PC-3 (cell line): ENCODE measurements around the gene TEX2. TPM values are rescaled to one million over a fixed set of nuclear protein-coding genes. Genes with fewer than 3 reads are reported as not detected.

Experiments used
- ATAC-seq: fragments of 200-7000 bp; cut with Tn5 transposase; 2 replicates; pipeline ENCODE4 v1.9.1; 2020; ENCODE audit warnings: mild to moderate bottlenecking, moderate library complexity
- BruUV-seq: library from RNA; stranded (reverse); fragments of 400-500 nt; replicated peaks from 2 replicates; lab custom pipeline; 2021; lab: Mats Ljungman, UMichigan
- CTCF ChIA-PET: fragments of 300-600 bp; sonication (Branson Sonifier 250); formaldehyde crosslinking; loops from one replicate; lab custom pipeline; 2022; ENCODE audit warnings: antibody characterized with exemption; lab: Charles Lee
- POLR2A ChIA-PET: fragments of 300-600 bp; sonication (Branson Sonifier 250); formaldehyde crosslinking; loops from one replicate; lab custom pipeline; 2022; ENCODE audit warnings: antibody characterized with exemption; ENCODE audit not compliant: unreplicated experiment; lab: Charles Lee
- DNase-seq: peaks from one replicate; pipeline ENCODE4 v3.0.0-alpha.2; 2015
- H2AFZ ChIP-seq: fragments of 300-600 bp; sonication (generic); 2 replicates; pipeline ENCODE4 v1.6.0; 2016; ENCODE audit warnings: antibody characterized with exemption, low read length
- H3F3A ChIP-seq: fragments of 300-600 bp; sonication (generic); one replicate; pipeline ENCODE4 v1.6.0; 2017; ENCODE audit warnings: antibody characterized with exemption, low read length, control low read depth, mild to moderate bottlenecking; ENCODE audit not compliant: unreplicated experiment
- H3K27ac ChIP-seq: fragments of 300-600 bp; sonication (generic); 2 replicates; pipeline ENCODE4 v1.5.1; 2016; ENCODE audit warnings: mild to moderate bottlenecking, low read length
- H3K27me3 ChIP-seq: fragments of 300-600 bp; sonication (generic); 2 replicates; pipeline ENCODE4 v1.6.1; 2016; ENCODE audit warnings: low read length, mixed read lengths
- H3K36me3 ChIP-seq: fragments of 300-600 bp; sonication (generic); 2 replicates; pipeline ENCODE4 v1.6.1; 2016; ENCODE audit warnings: low read depth, mixed run types, low read length, mixed read lengths
- H3K4me1 ChIP-seq: fragments of 300-600 bp; sonication (generic); 2 replicates; pipeline ENCODE4 v1.5.1; 2016; ENCODE audit warnings: low read length; ENCODE audit not compliant: insufficient read depth
- H3K4me2 ChIP-seq: fragments of 300-600 bp; sonication (generic); 2 replicates; pipeline ENCODE4 v1.6.0; 2016; ENCODE audit warnings: low read length
- H3K4me3 ChIP-seq: fragments of 300-600 bp; sonication (generic); 2 replicates; pipeline ENCODE4 v1.5.1; 2016; ENCODE audit warnings: mild to moderate bottlenecking, low read length, mixed read lengths
- H3K79me2 ChIP-seq: fragments of 300-600 bp; sonication (generic); 2 replicates; pipeline ENCODE4 v1.6.1; 2017; ENCODE audit warnings: low read length, mixed read lengths
- H3K9ac ChIP-seq: fragments of 300-600 bp; sonication (generic); 2 replicates; pipeline ENCODE4 v1.6.0; 2016; ENCODE audit warnings: mild to moderate bottlenecking, low read length
- H3K9me2 ChIP-seq: fragments of 300-600 bp; sonication (generic); replicated peaks from 2 replicates; pipeline ENCODE4 v1.6.1; 2016; ENCODE audit warnings: mixed run types, low read length, mixed read lengths
- H3K9me3 ChIP-seq: fragments of 300-600 bp; sonication (generic); 2 replicates; pipeline ENCODE4 v1.6.1; 2016; ENCODE audit warnings: low read length, mixed read lengths
- H4K20me1 ChIP-seq: fragments of 300-600 bp; sonication (generic); 2 replicates; pipeline ENCODE4 v1.6.1; 2016; ENCODE audit warnings: low read length, mixed read lengths
- CTCF ChIP-seq: fragments of 300-600 bp; sonication (generic); conservative IDR thresholded peaks from 2 replicates; pipeline ENCODE4 v1.5.1; 2017; ENCODE audit warnings: antibody characterized with exemption, low read depth, mild to moderate bottlenecking, low read length
- EZH2 ChIP-seq: fragments of 300-600 bp; sonication (generic); IDR thresholded peaks from one replicate; pipeline ENCODE4 v1.6.1; 2017; ENCODE audit warnings: antibody characterized with exemption, mild to moderate bottlenecking, low read length; ENCODE audit not compliant: unreplicated experiment
- EZH2phosphoT487 ChIP-seq: fragments of 300-600 bp; sonication (generic); IDR thresholded peaks from 2 replicates; pipeline ENCODE4 v1.6.1; 2018; ENCODE audit warnings: mild to moderate bottlenecking, antibody characterized with exemption, low read length, borderline replicate concordance
- intact Hi-C: fragments of 100-400 bp; cut with micrococcal nuclease; formaldehyde crosslinking; loops from 2 replicates; pipeline ENCODE4 v1.9.0; 2023
- total RNA-seq: library from RNA; depleted of rRNA; stranded (reverse); fragments of >200 nt; gene quantifications from 2 replicates; pipeline ENCODE4 v1.2.3, GENCODE V29; 2014

Gene TEX2
- total RNA-seq, 1 experiment from 2014 or later = 44.2 TPM

- no peak overlapping the region for H3K9ac ChIP-seq
- no peaks in the 10 kb centered on the region for H3K27me3 ChIP-seq
- intact Hi-C loops = no loop called here
- no peak overlapping the region for H2AFZ ChIP-seq
- H3K9me3 ChIP-seq = no peaks in the 10 kb centered on the region
- peaks cover 8% of the 10 kb centered on the region for H3F3A ChIP-seq
- no peak overlapping the region for H3K4me3 ChIP-seq
- DNase-seq = no peak
- ATAC-seq = no peak
- no peak overlapping the region for H3K27ac ChIP-seq
- no peaks in the 10 kb centered on the region for H3K36me3 ChIP-seq
- H3K4me1 ChIP-seq = peaks cover 15% of the 10 kb centered on the region
- H4K20me1 ChIP-seq = no peaks in the 10 kb centered on the region
- no TSS peak for BruUV-seq
- H3K4me2 ChIP-seq = no peak overlapping the region
- H3K9me2 ChIP-seq = no peaks in the 10 kb centered on the region
- TF ChIP-seq CTCF (no peak), EZH2 (no peak), EZH2phosphoT487 (no peak)
- POLR2A ChIA-PET = interaction anchor here (0.6 kb wide), 1 partner anchor 281 kb away, joined by 8 read pairs; the partner anchor contains the start of gene CEP95
- peaks cover 58% of the 10 kb centered on the region for H3K79me2 ChIP-seq
- CTCF ChIA-PET = interaction anchor here (0.6 kb wide), 1 partner anchor 336 kb away, joined by 3 read pairs; no protein-coding TSS in a partner anchor
These were observed 36.9 kb downstream of the TEX2 start for GRCh38 chr17:64226132-64226531.

- POLR2A ChIA-PET = interaction anchor here (0.6 kb wide), 1 partner anchor 281 kb away, joined by 8 read pairs; the partner anchor contains the start of gene CEP95
- BruUV-seq = no TSS peak
- DNase-seq (no peak), ATAC-seq (no peak)
- Histone ChIP-seq H3K4me2 (no peak overlapping the region), H3K4me1 (peaks cover 8% of the 10 kb centered on the region), H3K4me3 (no peak overlapping the region), H2AFZ (no peak overlapping the region), H3F3A (peaks cover 6% of the 10 kb centered on the region), H3K36me3 (no peaks in the 10 kb centered on the region), H3K9me2 (no peaks in the 10 kb centered on the region), H3K27me3 (no peaks in the 10 kb centered on the region), H3K79me2 (peaks cover 62% of the 10 kb centered on the region), H3K9ac (no peak overlapping the region), H4K20me1 (no peaks in the 10 kb centered on the region), H3K27ac (no peak overlapping the region), H3K9me3 (no peaks in the 10 kb centered on the region)
- TF ChIP-seq CTCF = no peak
- TF ChIP-seq EZH2 = no peak
- TF ChIP-seq EZH2phosphoT487 = no peak
- CTCF ChIA-PET = interaction anchor here (0.6 kb wide), 1 partner anchor 336 kb away, joined by 3 read pairs; no protein-coding TSS in a partner anchor
- intact Hi-C loops = no loop called here
These were observed 37.6 kb downstream of the TEX2 start for GRCh38 chr17:64225410-64225809.

GRCh38 chr17:64223931-64224629, 39.0 kb downstream of the TEX2 start:
- Histone ChIP-seq H3K9me2 (no peaks in the 10 kb centered on the region), H2AFZ (no peak overlapping the region), H3F3A (peaks cover 4% of the 10 kb centered on the region), H3K27ac (no peak overlapping the region), H3K4me3 (no peak overlapping the region), H3K36me3 (no peaks in the 10 kb centered on the region), H3K4me1 (no peaks in the 10 kb centered on the region), H3K27me3 (no peaks in the 10 kb centered on the region), H4K20me1 (no peaks in the 10 kb centered on the region), H3K4me2 (no peak overlapping the region), H3K9ac (no peak overlapping the region), H3K9me3 (no peaks in the 10 kb centered on the region), H3K79me2 (peaks cover 58% of the 10 kb centered on the region)
- intact Hi-C loops = no loop called here
- CTCF ChIA-PET = no interaction called here
- no TSS peak for BruUV-seq
- POLR2A ChIA-PET = no interaction called here
- TF ChIP-seq CTCF (no peak), EZH2phosphoT487 (no peak), EZH2 (no peak)
- no peak for ATAC-seq
- no peak for DNase-seq
